HAP-1 (cell line): Measurements from ENCODE around the gene RBL1.
"Not testable (repeated sequence)": the region's sequence is repeated elsewhere in the genome, so short reads cannot be mapped to it uniquely, and the experiment has no call there.

Experiments used
- DNase-seq, 2 experiments: peaks; one replicate each; pipeline ENCODE4 v3.0.0-alpha.2; 2016 to 2020; ENCODE audit warnings: low spot score in 2 of 2
- H3K27me3 ChIP-seq: fragments of 250-450 bp; sonication (Bioruptor Pico); 2 replicates; pipeline ENCODE4 v1.5.1; 2020; ENCODE audit warnings: low read depth, mild to moderate bottlenecking, moderate library complexity
- H3K36me3 ChIP-seq: fragments of 250-450 bp; sonication (Bioruptor Pico); replicated peaks from 2 replicates; pipeline ENCODE4 v1.5.1; 2020; ENCODE audit warnings: mild to moderate bottlenecking
- H3K4me1 ChIP-seq: fragments of 250-450 bp; sonication (Bioruptor Pico); 2 replicates; pipeline ENCODE4 v1.5.1; 2020; ENCODE audit warnings: mild to moderate bottlenecking
- H3K4me3 ChIP-seq: fragments of 250-450 bp; sonication (Bioruptor Pico); 2 replicates; pipeline ENCODE4 v1.5.1; 2020; ENCODE audit warnings: mild to moderate bottlenecking, moderate library complexity
- H3K9me3 ChIP-seq: fragments of 250-450 bp; sonication (Bioruptor Pico); 2 replicates; pipeline ENCODE4 v1.5.1; 2020; ENCODE audit warnings: mild to moderate bottlenecking, moderate library complexity
- in situ Hi-C: fragments of 300-500 bp; cut with MboI; formaldehyde crosslinking; loops from 3 replicates; pipeline ENCODE4 v1.14.3; 2020; ENCODE audit warnings: low sequenced_read_pairs, inconsistent platforms, mixed read lengths

RBL1 gene

DNA sequence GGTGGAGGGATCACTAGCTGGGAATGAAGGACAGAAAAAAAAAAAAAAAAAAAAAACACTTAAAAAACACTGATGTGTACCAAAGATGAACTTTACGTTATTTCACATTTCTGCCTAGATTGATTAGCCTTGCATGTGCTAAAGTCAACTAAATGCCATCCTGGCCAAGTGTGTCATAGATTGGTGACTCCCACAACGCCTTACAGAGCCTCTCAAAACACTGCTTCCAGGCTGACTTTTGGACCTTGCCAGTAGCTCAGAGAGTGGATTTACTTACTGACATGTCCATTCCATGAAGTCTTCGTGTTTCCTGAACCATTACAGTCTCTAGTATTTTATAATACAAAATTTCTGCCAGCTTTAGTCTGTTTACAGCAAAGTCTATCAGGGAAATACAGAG is 40.5 kb downstream of the RBL1 start:
- no peak overlapping the region for H3K4me3 ChIP-seq
- no peaks in the 10 kb centered on the region for H3K4me1 ChIP-seq
- H3K27me3 ChIP-seq = no peaks in the 10 kb centered on the region
- H3K9me3 ChIP-seq = no peaks in the 10 kb centered on the region
- in situ Hi-C loops = no loop called here
- DNase-seq = no peak
- H3K36me3 ChIP-seq = peaks cover 61% of the 10 kb centered on the region

DNA sequence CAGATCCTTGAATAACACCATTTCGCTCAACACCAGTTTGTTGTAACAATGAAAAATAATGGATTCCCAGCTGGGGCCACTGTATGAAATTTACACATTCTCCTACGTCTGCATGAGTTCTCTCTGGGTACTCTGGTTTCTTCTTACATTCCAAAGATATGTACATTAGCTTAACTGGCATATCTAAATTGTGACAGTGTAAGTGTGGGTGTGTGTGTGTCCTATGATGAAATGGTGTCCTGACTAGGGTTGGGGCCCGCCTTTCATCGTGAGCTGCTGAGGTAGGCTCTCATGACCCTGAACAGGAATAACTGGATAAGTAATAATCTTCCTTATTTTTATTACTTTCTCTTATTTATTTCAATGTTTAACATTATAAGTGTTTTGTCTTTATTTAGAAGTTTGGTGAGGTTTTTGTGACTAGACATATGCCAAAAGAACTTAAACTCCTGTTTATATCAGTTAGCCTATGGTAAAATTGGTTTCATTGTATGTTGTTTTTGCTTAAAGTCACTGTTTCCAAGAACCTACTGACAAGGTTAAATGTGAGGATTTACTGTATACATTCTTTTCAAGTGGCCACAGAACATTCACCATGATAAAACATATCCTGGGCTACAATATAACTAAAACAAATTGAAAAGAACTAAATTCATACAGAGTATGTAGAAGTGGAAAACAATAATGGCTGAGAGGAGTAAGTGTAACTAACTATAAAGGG is 42.4 kb downstream of the RBL1 start:
- H3K27me3 ChIP-seq = no peaks in the 10 kb centered on the region
- no peak overlapping the region for H3K4me3 ChIP-seq
- H3K36me3 ChIP-seq = peaks cover 49% of the 10 kb centered on the region
- no peaks in the 10 kb centered on the region for H3K4me1 ChIP-seq
- in situ Hi-C loops = no loop called here
- no peaks in the 10 kb centered on the region for H3K9me3 ChIP-seq
- no peak for DNase-seq

DNA sequence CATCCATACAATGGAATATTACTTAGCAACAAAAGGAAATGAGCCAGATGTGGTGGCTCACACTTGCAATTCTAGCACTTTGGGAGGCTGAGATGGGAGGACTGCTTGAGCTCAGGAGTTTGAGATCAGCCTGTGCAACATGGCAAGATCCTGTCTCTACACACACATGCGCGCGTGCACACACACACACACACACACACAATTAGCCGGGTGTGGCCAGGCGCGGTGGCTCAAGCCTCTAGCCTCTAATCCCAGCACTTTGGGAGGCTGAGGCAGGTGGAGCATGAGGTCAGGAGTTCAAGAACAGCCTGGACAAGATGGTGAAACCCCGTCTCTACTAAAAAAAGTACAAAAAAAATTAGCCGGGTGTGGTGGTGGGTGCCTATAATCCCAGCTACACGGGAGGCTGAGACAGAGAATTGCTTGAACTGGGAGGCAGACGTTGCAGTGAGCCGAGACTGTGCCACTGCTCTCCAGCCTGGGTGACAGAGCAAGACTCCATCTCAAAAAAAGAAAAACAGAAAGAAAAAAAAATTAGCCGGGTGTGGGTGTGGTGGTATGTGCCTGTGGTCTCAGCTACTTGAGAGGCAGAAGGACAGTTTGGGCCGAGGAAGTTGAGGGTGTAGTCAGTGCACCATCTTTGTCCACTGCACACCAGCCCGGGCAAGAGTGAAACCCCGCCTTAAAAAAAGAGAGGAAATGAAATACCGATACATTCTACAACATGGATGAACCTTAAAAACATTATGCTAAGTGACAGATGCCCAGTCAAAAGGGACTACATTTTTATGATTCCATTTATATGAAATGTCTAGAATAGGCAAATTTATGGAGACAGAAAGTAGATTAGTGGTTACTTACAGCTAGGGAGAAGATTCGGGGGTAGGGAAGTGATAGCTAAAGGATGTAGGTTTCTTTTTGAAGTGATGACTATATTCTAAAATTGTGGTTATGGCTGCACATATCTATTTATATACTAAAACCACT is 52.5 kb downstream of the RBL1 start:
- in situ Hi-C loops = no loop called here
- H3K9me3 ChIP-seq = no peaks in the 10 kb centered on the region
- no peak for DNase-seq
- peaks cover 5% of the 10 kb centered on the region; the same call in 1 of the 2 replicates for H3K4me1 ChIP-seq
- peaks cover 67% of the 10 kb centered on the region for H3K36me3 ChIP-seq
- no peaks in the 10 kb centered on the region for H3K27me3 ChIP-seq
- H3K4me3 ChIP-seq = no peak overlapping the region

DNA sequence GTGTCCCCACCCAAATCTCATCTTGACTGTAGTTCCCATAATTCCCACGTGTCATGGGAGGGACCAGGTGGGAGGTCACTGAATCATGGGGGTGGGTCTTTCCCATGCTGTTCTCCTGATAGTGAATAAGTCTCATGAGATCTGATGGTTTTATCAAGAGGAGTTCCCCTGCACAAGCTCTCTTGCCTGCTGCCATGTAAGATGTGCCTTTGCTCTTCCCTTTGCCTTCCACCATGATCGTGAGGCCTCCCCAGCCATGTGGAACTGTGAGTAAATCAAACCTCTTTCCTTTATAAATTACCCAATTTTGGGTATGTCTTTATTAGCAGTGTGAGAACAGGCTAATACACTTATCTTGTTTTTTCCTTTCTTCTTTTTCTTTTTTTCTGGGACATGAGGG is 56.4 kb downstream of the RBL1 start:
- H3K4me1 ChIP-seq, H3K9me3 ChIP-seq, DNase-seq, in situ Hi-C loops, H3K27me3 ChIP-seq, H3K4me3 ChIP-seq: not testable (repeated sequence)
- peaks cover 68% of the 10 kb centered on the region for H3K36me3 ChIP-seq

DNA sequence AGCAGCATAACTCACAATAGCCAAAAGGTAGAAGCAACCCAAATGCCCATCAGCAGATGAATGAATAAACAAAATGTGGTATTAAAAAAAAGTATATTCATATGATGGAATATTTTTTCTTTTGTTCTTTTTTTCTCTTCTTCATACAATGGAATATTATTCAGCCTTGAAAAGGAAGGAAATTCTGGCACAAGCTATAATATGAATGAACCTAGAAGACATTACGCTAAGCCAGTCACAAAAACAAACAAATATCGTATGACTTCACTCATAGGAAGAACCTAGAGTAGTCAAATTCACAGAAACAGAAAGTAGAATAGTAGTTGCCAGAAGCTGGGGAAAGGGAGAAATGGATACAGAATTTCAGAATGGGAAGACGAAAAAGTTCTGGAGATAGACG is 63.7 kb downstream of the RBL1 start:
- Histone ChIP-seq H3K4me3 (no peak overlapping the region), H3K9me3 (no peaks in the 10 kb centered on the region), H3K27me3 (no peaks in the 10 kb centered on the region), H3K36me3 (peaks cover 59% of the 10 kb centered on the region), H3K4me1 (no peaks in the 10 kb centered on the region)
- DNase-seq = no peak
- in situ Hi-C loops = loop anchor here (5.0 kb wide), 1 partner anchor 50 kb away; no protein-coding TSS in a partner anchor

DNA sequence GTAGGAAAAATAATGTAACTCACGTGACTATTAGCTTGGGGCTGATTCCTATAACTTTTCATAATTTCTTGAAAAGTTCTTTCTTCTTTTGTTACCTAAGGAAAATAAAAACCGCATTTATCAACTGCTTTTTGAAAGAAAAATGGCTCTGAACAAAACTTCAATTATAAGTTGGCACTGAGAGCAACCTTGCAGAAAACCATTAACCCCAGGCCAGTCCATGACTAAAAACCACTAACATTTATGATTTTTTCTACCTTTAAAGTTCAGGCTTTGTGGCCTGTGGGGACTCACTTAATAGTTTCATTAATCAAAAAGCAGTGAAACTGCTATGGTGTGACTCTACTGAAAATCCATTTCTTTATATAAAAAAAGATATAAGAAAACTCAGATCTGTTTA is 75.2 kb downstream of the RBL1 start:
- DNase-seq = no peak
- Histone ChIP-seq H3K4me3 (no peak overlapping the region), H3K27me3 (no peaks in the 10 kb centered on the region), H3K36me3 (peaks cover 45% of the 10 kb centered on the region), H3K4me1 (no peaks in the 10 kb centered on the region), H3K9me3 (no peaks in the 10 kb centered on the region)
- in situ Hi-C loops = no loop called here

DNA sequence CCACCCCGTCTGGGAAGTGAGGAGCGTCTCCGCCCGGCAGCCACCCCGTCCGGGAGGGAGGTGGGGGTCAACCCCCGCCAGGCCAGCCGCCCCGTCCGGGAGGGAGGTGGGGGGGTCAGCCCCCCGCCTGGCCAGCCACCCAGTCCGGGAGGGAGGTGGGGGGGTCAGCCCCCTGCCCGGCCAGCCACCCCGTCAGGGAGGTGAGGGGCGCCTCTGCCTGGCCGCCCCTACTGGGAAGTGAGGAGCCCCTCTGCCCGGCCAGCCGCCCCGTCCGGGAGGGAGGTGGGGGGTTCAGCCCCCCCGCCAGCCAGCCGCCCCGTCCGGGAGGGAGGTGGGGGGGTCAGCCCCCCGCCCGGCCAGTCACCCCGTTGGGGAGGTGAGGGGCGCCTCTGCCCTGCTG is 83.2 kb downstream of the RBL1 start:
- in situ Hi-C loops, DNase-seq: not testable (repeated sequence)
- peaks cover 47% of the 10 kb centered on the region for H3K36me3 ChIP-seq

DNA sequence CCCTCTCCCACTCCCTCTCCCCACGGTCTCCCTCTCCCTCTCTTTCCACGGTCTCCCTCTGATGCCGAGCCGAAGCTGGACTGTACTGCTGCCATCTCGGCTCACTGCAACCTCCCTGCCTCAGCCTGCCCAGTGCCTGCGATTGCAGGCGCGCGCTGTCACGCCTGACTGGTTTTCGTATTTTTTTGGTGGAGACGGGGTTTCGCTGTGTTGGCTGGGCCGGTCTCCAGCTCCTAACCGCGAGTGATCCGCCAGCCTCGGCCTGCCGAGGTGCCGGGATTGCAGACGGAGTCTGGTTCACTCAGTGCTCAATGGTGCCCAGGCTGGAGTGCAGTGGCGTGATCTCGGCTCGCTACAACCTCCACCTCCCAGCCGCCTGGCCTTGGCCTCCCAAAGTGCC is 83.9 kb downstream of the RBL1 start:
- H3K36me3 ChIP-seq = peaks cover 45% of the 10 kb centered on the region
- in situ Hi-C loops, DNase-seq, H3K27me3 ChIP-seq, H3K9me3 ChIP-seq, H3K4me3 ChIP-seq, H3K4me1 ChIP-seq: not testable (repeated sequence)

More for the DNA sequence above, 83.2 kb downstream of the RBL1 start:
- not testable (repeated sequence) for H3K27me3 ChIP-seq, H3K4me3 ChIP-seq, H3K9me3 ChIP-seq, H3K4me1 ChIP-seq

DNA sequence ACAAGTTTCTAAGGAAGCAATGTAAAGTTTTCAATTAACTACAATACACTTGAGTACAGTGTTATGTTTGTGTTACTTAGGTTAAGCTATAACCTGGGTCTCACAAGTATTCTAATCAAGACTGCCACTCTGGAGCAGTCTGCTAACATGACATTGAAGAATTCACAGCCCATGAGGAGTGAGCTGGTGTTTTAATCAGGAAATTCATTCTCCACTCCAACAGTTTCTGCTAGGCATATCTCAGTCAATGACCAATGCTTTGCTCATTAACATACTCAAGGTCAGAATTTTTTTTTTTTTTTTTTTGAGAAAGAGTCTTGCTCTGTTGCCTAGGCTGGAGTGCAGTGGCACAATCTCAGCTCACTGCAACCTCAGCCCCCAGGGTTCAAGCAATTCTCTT is 84.7 kb downstream of the RBL1 start:
- Histone ChIP-seq H3K4me3 (no peak overlapping the region), H3K9me3 (no peaks in the 10 kb centered on the region), H3K4me1 (no peaks in the 10 kb centered on the region), H3K27me3 (no peaks in the 10 kb centered on the region), H3K36me3 (peaks cover 41% of the 10 kb centered on the region)
- in situ Hi-C loops = no loop called here
- no peak for DNase-seq

DNA sequence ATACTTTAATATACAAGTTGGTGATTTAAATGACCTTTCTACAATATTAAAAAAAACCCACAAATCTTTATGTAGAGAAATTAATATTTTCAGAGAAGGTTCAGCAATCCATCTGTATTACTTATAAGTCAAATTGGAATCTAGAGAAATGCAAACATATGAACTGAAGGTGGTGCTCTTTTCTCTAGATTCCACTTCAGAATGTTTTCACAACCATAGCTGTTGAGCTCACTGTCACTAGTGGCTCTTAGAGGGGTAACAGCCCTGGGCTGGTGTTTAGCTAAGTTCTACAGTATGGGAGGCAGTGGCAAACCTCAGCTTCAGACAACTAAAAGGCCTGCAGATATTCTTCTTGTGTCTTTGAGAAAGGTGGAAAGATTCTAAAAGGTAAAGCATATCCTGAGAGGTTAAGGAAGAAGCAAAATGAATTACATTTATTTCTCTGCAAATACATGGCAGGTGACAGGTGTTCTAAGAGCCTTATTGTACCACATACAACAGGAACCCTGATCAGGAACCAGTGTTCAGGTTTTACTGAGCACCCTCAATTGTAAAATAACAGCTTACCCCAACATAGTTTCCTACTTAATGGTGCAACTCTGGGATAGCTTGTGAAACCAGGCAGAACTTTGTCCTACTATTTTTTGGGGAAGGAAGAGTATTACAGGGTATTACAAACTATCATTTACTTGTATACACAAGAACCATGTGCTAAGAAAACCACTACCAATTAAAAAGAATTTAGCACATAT is 87.7 kb downstream of the RBL1 start:
- H3K9me3 ChIP-seq = no peaks in the 10 kb centered on the region
- no peak for DNase-seq
- no peaks in the 10 kb centered on the region for H3K27me3 ChIP-seq
- in situ Hi-C loops = no loop called here
- no peaks in the 10 kb centered on the region for H3K4me1 ChIP-seq
- H3K36me3 ChIP-seq = peaks cover 32% of the 10 kb centered on the region
- H3K4me3 ChIP-seq = no peak overlapping the region

DNA sequence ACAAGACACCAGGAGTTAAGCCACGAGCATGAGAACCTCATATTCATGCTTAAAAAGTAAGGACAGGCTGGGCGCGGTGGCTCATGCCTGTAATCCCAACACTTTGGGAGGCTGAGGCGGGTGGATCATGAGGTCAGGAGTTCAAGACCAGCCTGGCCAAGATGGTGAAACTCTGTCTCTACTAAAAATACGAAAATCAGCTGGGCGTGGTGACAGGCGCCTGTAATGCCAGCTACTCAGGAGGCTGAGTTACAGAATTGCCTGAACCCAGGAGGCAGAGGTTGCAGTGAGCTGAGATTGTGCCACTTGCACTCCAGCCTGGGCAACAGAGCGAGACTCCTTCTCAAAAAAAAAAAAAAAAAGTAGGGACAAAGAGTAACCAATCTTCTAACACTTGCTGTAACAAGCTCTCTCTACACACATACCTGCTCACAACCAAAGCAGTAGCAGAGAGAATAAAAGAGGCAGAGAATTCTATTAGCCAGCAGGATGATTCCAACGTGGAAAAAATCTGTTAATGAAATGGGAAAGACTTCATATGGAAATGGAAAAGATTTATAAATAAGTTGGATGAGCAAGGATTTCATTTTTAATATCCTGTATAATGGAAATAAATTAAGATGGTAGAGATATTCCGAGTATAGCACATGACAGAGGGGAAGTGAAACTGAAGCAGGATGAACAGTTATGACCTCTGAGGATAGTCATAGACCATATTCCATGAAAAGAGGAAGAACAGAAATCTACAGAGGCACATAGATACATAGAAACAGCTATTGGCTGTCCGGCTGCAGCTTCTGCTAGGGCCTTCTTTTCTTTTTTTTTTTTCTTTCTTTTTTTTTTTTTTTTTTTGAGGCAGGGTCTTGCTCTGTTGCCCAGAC is 90.5 kb downstream of the RBL1 start:
- H3K9me3 ChIP-seq, DNase-seq, H3K27me3 ChIP-seq, in situ Hi-C loops, H3K4me1 ChIP-seq, H3K4me3 ChIP-seq: not testable (repeated sequence)
- peaks cover 28% of the 10 kb centered on the region for H3K36me3 ChIP-seq

DNA sequence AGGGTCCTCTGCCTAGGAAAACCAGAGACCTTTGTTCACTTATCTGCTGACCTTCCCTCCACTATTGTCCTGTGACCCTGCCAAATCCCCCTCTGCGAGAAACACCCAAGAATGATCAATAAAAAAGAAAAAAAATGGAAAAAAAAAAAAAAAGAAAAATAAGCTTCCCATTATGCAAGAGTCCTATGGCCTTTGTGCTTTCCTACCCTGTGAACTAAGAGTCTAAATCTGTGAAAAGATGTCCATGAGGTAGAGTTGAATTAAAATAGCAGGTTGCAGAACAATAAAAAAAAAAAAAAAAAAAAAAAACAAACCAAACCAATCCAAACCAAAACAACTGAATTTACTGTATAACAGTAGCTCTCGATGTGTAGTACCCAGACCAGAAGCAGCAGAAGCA is 94.2 kb downstream of the RBL1 start:
- in situ Hi-C loops, H3K4me1 ChIP-seq, DNase-seq, H3K9me3 ChIP-seq, H3K4me3 ChIP-seq, H3K27me3 ChIP-seq: not testable (repeated sequence)
- peaks cover 14% of the 10 kb centered on the region for H3K36me3 ChIP-seq

DNA sequence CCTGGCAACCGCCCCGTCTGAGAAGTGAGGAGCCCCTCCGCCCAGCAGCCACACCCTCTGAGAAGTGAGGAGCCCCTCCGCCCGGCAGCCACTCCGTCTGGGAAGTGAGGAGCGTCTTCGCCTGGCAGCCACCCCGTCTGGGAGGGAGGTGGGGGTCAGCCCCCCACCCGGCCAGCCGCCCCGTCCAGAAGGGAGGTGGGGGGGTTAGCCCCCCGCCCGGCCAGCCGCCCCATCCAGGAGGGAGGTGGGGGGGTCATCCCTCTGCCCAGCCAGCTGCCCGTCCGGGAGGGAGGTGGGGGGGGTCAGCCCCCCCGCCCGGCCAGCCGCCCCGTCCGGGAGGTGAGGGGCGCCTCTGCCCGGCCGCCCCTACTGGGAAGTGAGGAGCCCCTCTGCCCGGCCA is 95.6 kb downstream of the RBL1 start:
- H3K4me1 ChIP-seq, H3K9me3 ChIP-seq, H3K4me3 ChIP-seq, in situ Hi-C loops, H3K27me3 ChIP-seq, DNase-seq: not testable (repeated sequence)
- peaks cover 17% of the 10 kb centered on the region for H3K36me3 ChIP-seq
